HG02938 (cell line): ENCODE results near the gene DRD2.

ENCODE experiments used
- ATAC-seq: cut with Tn5 transposase; IDR thresholded peaks from one replicate; pipeline ENCODE4 v1.9.1; 2021; ENCODE audit warnings: mild to moderate bottlenecking, moderate library complexity; ENCODE audit not compliant: unreplicated experiment

DRD2 gene

GRCh38 chr11:113405724-113406478 is 69.3 kb downstream of the DRD2 start:
- no peak for ATAC-seq

DNA sequence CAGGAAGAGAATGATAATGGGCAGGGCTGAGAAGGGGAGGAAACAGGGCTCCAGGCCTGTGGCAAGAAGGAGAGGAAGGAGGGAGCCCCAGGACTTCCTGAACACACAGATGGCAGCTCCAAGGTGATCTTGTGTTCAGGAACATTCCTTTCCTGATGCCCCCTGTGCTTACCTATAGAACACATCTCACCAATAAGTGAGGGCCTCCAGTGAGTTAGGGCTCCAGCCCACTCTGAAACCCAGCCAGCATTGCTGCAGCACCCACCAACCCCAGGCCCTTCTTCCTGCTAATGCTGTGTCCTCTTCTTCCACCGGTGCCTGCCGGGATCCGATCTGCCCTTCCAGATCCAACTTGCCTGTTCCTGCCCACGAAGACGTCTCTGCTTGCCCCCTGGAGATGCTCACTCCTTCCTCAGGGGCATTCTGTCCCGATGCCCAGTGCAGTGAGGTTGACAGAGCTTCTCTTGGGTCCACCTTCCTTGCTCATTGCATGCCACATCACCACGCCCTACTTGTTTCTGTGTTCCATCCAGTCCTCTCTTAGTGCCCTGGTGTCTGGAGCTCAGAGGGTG is 70.3 kb downstream of the DRD2 start:
- ATAC-seq = no peak

GRCh38 chr11:113401718-113402117 is 73.5 kb downstream of the DRD2 start:
- ATAC-seq = no peak

DNA sequence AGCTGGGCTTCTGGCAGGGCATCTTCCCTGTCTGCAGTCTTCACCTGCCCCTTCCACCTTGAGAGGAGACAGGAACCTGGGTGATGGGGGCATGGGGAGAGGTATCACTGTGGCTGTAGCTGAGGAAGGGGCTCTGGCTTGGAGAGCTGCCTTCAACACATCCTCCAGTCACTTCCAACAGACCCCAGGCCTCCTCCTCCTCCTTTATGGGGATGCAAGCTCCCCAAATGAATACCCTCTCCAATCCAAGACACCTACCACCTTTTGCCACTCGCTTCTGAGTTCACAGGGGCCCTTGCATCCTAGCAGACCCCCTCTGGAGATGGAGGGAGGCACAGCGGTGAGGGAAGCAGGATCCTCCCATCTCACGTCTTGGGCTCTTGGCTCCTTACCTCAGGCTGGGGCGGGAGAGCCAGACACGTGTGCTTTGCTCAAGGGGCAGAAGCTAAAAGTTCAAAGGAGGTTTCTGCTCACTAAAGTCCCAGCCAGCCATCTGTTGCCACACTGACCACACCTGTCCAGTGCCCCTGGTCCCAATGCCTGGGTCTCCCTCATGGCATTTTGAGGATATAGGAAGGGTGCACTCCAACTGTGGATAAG is 74.5 kb downstream of the DRD2 start:
- no peak for ATAC-seq

DNA sequence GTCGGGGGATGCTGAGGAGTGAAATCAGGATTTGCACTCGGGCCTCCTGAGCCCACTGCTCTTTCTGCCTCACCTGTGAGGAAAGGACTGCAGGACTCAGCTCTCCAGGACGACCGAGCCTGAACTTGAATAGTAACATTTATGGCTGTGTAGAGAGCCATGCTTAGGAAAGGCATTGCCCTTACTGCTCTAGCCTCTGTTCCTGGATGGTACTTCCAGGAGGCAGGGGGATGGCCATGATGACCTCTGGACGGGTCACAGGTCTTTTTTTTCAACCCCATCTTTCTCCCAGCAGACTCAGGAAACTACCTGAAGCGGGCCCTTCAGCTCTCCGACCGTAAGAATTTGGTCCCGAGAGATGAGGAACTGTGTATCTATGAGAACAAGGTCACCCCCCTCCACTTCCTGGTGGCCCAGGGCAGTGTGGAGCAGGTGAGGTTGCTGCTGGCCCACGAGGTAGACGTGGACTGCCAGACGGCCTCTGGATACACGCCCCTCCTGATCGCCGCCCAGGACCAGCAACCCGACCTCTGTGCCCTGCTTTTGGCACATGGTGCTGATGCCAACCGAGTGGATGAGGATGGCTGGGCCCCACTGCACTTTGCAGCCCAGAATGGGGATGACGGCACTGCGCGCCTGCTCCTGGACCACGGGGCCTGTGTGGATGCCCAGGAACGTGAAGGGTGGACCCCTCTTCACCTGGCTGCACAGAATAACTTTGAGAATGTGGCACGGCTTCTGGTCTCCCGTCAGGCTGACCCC is 76.3 kb downstream of the DRD2 start:
- no peak for ATAC-seq

DNA sequence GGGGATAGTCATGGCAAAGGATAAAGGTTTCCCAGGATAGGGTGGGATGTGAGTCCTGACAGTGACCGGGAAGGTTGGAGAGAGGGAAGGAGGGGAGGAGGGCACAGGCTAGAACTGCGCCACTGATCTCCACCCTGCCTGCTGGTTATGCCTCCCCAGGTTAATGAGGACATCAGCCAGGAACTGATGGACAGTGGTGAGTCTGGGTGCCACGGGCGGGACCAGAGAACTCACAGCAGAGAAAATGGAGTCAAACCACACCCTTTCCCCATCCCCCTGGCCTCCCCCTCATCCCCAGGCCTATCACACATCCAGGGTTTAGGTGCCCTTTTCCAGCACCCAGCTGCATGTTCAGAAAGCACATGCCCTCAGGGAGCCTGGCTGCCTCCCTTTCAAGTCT is 77.4 kb downstream of the DRD2 start:
- ATAC-seq = no peak

GRCh38 chr11:113397212-113397611 is 78.0 kb downstream of the DRD2 start:
- ATAC-seq = no peak

DNA sequence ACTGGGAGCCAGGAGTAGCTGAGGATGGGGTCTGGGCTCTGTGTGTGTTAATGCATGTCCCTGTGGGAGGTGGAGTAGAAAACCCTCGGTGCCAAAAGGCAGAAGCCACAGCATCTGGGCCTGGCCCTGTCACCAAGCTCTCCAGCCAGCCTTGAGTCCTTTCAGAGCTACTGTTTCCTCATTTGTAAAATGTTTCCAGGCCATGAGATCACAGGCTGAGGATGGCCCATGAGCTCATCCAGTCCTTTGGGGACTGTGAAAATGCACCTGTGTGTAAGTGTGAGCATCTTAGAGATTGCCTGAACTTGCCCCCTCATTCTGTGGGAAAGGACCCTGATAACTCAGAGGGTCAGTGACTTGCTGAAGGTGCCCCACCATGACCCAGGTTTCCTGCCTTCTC is 78.5 kb downstream of the DRD2 start:
- ATAC-seq = no peak

DNA sequence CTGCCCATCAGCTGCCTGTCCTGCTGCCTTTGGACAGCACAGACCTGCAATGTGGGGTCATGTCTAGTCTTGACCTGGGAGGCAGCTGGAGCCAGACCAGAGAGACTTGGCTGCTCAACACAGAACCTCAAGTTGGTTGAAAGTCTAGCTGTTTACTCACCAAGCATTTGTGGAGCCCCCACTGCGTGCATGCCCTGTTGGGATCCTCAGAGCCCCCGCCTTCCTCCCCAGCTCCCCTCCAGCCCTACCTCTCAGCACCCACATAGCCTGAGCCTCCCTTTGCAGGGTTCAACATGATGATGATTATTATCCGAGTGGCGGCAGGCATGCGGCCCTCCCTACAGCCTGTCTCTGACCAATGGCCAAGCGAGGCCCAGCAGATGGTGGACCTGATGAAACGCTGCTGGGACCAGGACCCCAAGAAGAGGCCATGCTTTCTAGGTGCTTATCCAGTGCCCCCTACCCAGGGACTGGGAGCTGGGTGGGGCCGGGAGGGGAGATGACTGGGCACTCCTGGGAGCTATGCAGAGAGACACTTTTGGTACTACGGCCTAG is 79.3 kb downstream of the DRD2 start:
- ATAC-seq = no peak

GRCh38 chr11:113394919-113395318 is 80.3 kb downstream of the DRD2 start:
- ATAC-seq = no peak

- no peak for ATAC-seq
Measured at GRCh38 chr11:113393501-113393985, 81.7 kb downstream of the DRD2 start.

DNA sequence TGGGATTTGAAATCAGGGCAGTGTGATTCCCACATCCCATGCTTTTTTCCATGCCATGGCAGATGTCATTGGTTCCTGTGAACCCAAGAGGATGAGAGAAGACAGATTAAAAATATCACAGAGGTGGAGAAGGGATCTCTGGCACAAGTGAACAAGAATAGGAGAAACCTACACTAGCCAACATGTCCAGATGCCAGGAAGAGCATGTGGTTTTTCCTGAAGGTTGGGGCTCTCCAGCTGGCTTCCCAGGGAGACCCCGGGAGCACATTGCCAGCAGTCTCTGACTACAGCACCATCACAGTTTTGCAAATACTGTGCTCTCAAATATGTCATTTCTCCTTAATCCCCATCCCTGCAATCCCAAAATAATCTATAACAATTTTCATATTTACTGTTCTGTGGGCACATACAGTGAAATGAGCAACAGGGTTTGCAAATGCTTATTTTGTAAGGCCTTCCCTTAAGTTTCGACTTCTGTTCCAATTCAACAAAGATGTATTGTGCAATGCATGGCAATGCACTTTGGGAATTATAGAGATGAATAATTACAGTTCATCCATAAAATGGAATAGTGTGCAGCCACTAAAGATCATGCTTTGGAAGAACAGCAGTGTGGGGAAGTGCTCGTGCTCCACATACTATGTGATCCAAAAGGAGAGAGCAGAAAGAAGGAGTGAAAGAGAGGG is 82.8 kb downstream of the DRD2 start:
- no peak for ATAC-seq

DNA sequence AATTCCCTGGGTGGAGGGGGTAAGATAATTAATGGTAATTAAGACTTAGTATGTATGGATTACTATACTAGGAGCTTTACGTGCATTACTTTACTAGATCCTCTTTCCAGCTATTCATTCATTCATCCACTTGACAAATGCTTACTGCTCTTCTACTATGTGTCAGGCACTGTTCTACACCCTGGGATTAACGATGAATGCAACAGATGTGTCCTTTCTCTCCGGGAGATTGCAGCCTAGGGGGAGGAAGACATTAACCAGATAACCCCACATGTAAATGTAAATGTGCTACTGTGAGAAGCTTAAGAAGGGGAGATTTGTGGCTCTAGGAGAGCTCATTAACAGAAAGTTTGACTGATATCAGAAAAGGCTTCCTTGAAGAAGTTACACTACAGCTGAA is 85.9 kb downstream of the DRD2 start:
- no peak for ATAC-seq

DNA sequence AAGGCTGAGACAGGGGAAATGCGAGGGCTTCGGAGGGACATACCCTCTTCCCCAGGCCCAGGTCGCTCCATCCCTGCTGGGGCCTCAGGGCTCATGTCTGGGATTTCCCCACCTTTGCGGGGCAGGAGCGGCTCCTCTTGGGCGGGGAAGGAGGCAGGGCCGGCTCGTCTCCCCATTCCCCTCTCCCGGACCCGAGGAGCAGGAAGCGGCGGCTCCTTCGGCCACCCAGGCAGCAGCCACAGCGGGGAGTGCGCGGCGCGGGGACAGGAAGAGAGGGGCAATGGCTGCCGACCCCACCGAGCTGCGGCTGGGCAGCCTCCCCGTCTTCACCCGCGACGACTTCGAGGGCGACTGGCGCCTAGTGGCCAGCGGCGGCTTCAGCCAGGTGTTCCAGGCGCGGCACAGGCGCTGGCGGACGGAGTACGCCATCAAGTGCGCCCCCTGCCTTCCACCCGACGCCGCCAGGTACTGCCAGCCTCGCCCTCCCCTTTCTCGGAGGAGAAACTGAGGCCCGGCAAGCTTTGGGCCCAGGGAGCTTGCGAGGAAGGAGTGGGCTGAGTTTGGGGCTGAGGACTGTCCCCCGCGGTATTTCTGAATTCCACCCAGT is 87.5 kb downstream of the DRD2 start, which contains the start of gene ANKK1:
Gene ANKK1 (plus strand): TSS at position 175 of the 607 bp plus-strand sequence. CDS start 106 bp downstream, at position 281.
- ATAC-seq = no peak

DNA sequence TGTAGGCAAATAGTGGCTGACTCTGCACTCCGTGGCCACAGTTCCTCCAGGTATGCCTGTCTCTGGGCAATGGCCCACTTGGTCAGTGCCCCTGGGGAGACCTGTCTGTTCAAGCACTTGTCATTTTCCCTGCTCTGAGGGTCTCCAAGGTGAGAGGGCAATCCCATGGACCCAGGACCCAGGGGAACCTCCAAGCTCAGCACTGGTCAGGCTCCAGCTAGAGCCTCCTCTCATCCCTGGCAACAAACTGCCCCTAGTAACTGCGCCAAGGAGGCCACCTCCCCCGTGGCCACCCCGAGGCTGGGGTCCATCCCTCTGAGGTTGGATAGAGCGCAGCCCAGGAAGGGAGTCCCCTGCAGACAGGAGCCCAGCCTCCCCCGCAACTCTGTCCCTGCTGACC is 88.3 kb downstream of the DRD2 start:
- ATAC-seq = no peak

DNA sequence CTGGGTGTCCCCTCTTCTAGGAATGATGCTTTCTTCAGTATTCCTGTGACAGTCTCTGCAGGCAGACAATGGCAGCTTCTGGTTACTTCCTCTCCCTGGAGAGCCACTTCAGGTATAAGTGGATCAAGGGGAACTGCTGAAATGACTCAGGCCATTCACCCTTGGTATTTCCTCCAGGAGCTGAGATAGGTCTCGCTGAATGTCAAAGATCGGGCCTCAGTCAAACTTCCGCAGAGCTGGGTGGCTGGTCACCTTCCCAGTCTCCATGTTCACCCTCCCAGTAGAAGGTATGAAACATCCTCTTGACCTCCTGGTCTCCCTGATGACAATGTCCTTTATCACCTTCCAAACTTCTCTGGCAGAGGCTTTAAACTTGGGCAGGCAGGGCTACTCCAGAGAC is 89.4 kb downstream of the DRD2 start:
- ATAC-seq = no peak

GRCh38 chr11:113384551-113384950 is 90.6 kb downstream of the DRD2 start:
- ATAC-seq = no peak

- ATAC-seq = no peak
Measured at GRCh38 chr11:113382121-113382520, 93.1 kb downstream of the DRD2 start.

DNA sequence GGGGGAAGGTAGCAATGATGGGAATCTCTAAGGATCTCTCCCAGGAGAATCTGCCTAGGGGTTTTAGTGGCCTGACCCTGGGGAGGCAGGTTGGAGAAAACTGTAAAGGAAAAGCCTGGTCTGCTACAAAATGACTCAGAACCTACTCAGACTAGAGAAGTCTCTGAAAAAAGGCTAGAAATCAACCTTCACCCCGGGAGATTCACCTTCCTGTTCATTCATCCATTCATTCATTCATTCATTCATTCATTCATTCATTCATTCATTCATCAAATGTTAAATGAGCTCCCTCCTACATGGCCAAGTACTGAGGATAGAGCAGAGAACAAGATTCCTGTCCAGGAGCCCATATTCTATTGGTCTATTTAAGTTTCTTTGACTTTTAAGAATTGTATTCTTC is 96.5 kb downstream of the DRD2 start:
- no peak for ATAC-seq
